ENCODE data around the gene FXYD4. TPM values are rescaled to one million over a fixed set of nuclear protein-coding genes. Genes with fewer than 3 reads are reported as not detected.

Gene FXYD4
- total RNA-seq, 2 experiments from 2014 or later: not detected

DNA sequence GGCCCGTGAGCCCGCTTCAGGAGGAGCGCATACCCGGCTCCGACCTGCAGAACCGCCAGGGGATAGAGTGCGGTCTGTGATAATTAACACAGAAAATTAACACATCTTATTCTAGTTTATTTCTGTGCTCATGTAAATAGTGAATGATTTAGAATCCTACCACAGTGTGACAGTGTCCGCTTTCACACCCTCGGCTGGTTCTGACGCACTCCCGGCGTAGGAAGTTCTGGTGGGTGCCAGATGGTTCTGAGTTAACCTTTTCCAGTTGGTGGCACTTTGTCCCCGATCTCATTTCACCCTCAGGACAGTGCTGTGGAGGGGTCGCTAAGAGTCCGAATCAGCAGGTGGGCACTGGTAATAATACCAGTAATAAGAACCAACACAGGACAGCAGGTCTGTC, 28.3 kb upstream of the FXYD4 start:
- Histone ChIP-seq H3K27ac (ENCODE audit: low read depth, low read length, poor library complexity, severe bottlenecking) (no peak overlapping the region), H3K4me3 (ENCODE audit: low read depth, low read length, poor library complexity, severe bottlenecking) (no peak overlapping the region), H3K36me3 (ENCODE audit: insufficient read depth, low read length) (no peaks in the 10 kb centered on the region), H3K79me2 (ENCODE audit: insufficient read depth, low read depth, low read length) (no peaks in the 10 kb centered on the region), H3K9me3 (ENCODE audit: low read length) (no peaks in the 10 kb centered on the region), H4K20me1 (ENCODE audit: insufficient read depth, low read length) (no peaks in the 10 kb centered on the region), H3K4me1 (ENCODE audit: insufficient read depth, low read length, poor library complexity, severe bottlenecking) (peaks cover 3% of the 10 kb centered on the region), H3K4me2 (ENCODE audit: low read length) (no peak overlapping the region), H2AFZ (ENCODE audit: low read length) (no peak overlapping the region), H3K9me2 (ENCODE audit: insufficient read depth, low read length) (no peaks in the 10 kb centered on the region)
- POLR2A ChIA-PET: interaction anchor here (0.6 kb wide), 1 partner anchor 524 kb away, joined by 3 read pairs; no protein-coding TSS in a partner anchor
- CTCF ChIA-PET (ENCODE audit: unreplicated experiment): no interaction called here
- DNase-seq (ENCODE audit: low spot score): no peak
- intact Hi-C loops (cut with micrococcal nuclease; ENCODE audit: unreplicated experiment): no loop called here
- BruUV-seq (replicated peaks): no TSS peak
- TF ChIP-seq, protein P1, sequence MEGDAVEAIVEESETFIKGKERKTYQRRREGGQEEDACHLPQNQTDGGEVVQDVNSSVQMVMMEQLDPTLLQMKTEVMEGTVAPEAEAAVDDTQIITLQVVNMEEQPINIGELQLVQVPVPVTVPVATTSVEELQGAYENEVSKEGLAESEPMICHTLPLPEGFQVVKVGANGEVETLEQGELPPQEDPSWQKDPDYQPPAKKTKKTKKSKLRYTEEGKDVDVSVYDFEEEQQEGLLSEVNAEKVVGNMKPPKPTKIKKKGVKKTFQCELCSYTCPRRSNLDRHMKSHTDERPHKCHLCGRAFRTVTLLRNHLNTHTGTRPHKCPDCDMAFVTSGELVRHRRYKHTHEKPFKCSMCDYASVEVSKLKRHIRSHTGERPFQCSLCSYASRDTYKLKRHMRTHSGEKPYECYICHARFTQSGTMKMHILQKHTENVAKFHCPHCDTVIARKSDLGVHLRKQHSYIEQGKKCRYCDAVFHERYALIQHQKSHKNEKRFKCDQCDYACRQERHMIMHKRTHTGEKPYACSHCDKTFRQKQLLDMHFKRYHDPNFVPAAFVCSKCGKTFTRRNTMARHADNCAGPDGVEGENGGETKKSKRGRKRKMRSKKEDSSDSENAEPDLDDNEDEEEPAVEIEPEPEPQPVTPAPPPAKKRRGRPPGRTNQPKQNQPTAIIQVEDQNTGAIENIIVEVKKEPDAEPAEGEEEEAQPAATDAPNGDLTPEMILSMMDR (conservative IDR thresholded peaks at IDR 0.05; ENCODE audit: low read length): no peak
- TF ChIP-seq EZH2phosphoT487 (IDR thresholded peaks at IDR 0.05; ENCODE audit: borderline replicate concordance, low read depth, low read length): no peak

DNA sequence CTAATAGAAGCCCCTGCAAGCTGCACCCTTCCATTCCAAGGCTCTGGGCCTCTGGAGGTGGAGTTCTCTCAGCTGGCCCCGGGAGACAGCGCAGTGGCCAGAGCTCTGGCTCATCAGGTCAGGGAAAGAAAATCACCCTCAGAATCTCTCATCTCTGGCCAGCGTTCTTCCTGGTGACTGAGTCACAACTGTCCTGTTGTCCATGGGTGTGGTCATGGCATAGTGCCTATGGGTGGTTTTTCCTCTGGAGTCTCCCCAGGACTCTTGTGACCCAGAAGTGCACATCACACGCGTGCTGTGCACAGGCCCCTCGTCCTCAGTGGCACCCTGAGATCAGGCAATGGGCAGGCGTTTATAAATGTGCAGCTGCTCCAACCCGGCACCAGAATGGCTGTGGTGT, 27.4 kb upstream of the FXYD4 start:
- Histone ChIP-seq H3K79me2 (ENCODE audit: insufficient read depth, low read depth, low read length) (no peaks in the 10 kb centered on the region), H3K27ac (ENCODE audit: low read depth, low read length, poor library complexity, severe bottlenecking) (no peak overlapping the region), H3K4me3 (ENCODE audit: low read depth, low read length, poor library complexity, severe bottlenecking) (no peak overlapping the region), H3K4me2 (ENCODE audit: low read length) (no peak overlapping the region), H3K9me2 (ENCODE audit: insufficient read depth, low read length) (no peaks in the 10 kb centered on the region), H3K4me1 (ENCODE audit: insufficient read depth, low read length, poor library complexity, severe bottlenecking) (peaks cover 8% of the 10 kb centered on the region), H3K9me3 (ENCODE audit: low read length) (no peaks in the 10 kb centered on the region), H4K20me1 (ENCODE audit: insufficient read depth, low read length) (no peaks in the 10 kb centered on the region), H2AFZ (ENCODE audit: low read length) (no peak overlapping the region), H3K36me3 (ENCODE audit: insufficient read depth, low read length) (no peaks in the 10 kb centered on the region)
- POLR2A ChIA-PET: no interaction called here
- no peak for TF ChIP-seq EZH2phosphoT487 (IDR thresholded peaks at IDR 0.05; ENCODE audit: borderline replicate concordance, low read depth, low read length)
- TF ChIP-seq, protein P1 (conservative IDR thresholded peaks at IDR 0.05; ENCODE audit: low read length): no peak
- intact Hi-C loops (cut with micrococcal nuclease; ENCODE audit: unreplicated experiment): no loop called here
- no peak for DNase-seq (ENCODE audit: low spot score)
- BruUV-seq (replicated peaks): no TSS peak
- CTCF ChIA-PET (ENCODE audit: unreplicated experiment): no interaction called here

DNA sequence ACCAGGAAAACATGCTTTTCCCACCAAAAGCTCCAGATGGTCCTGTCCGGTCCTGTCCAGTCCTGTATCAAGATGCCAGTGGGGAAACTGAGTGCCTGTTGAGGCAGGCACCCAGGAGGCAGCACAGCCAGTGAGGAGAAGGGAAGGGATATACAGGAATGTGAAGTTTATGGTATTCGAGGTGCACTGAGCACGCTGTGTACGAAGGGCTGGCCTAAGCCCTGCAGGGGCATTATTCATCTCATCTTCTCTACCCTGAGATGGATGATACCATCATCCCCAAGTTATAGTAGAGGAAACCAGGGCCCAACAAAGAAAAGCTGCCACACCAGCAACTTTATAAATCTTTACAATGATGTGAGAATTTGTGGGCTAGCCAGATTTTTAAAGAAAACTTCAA, 23.4 kb upstream of the FXYD4 start:
- no peaks in the 10 kb centered on the region for H4K20me1 ChIP-seq (ENCODE audit: insufficient read depth, low read length)
- TF ChIP-seq, protein P1 (conservative IDR thresholded peaks at IDR 0.05; ENCODE audit: low read length): no peak
- no peak for TF ChIP-seq EZH2phosphoT487 (IDR thresholded peaks at IDR 0.05; ENCODE audit: borderline replicate concordance, low read depth, low read length)
- H3K79me2 ChIP-seq (ENCODE audit: insufficient read depth, low read depth, low read length): no peaks in the 10 kb centered on the region
- H2AFZ ChIP-seq (ENCODE audit: low read length): peak overlapping the region; percentile 97
- ChIA-PET CTCF (ENCODE audit: unreplicated experiment) (interaction anchor here (1.1 to 1.4 kb wide), 2 partner anchors 55 to 112 kb away, joined by 3 to 5 read pairs; no protein-coding TSS in a partner anchor), POLR2A (interaction anchor here (1.0 to 1.3 kb wide), 2 partner anchors 60 to 79 kb away, joined by 3 read pairs; no protein-coding TSS in a partner anchor)
- no TSS peak for BruUV-seq (replicated peaks)
- intact Hi-C loops (cut with micrococcal nuclease; ENCODE audit: unreplicated experiment): loop anchor here (1.0 to 5.0 kb wide), 4 partner anchors 55 to 481 kb away; no protein-coding TSS in a partner anchor
- no peak overlapping the region for H3K4me3 ChIP-seq (ENCODE audit: low read depth, low read length, poor library complexity, severe bottlenecking)
- peak; percentile 7 for DNase-seq (ENCODE audit: low spot score)
- no peaks in the 10 kb centered on the region for H3K9me3 ChIP-seq (ENCODE audit: low read length)
- H3K27ac ChIP-seq (ENCODE audit: low read depth, low read length, poor library complexity, severe bottlenecking): no peak overlapping the region
- peak overlapping the region; percentile 7; the same call in 1 of the 2 replicates for H3K4me2 ChIP-seq (ENCODE audit: low read length)
- H3K9me2 ChIP-seq (ENCODE audit: insufficient read depth, low read length): no peaks in the 10 kb centered on the region
- H3K36me3 ChIP-seq (ENCODE audit: insufficient read depth, low read length): no peaks in the 10 kb centered on the region
- H3K4me1 ChIP-seq (ENCODE audit: insufficient read depth, low read length, poor library complexity, severe bottlenecking): peaks cover 8% of the 10 kb centered on the region

All from OCI-LY7 (cell line).